ENCODE data around the gene CLC.

Gene CLC

GRCh38 chr19:39759457-39760184, 21.8 kb upstream of the CLC start:
- H3K4me3 ChIP-seq (ENCODE audit: low read depth, low read length) = no peak overlapping the region
- TF ChIP-seq, protein P1, sequence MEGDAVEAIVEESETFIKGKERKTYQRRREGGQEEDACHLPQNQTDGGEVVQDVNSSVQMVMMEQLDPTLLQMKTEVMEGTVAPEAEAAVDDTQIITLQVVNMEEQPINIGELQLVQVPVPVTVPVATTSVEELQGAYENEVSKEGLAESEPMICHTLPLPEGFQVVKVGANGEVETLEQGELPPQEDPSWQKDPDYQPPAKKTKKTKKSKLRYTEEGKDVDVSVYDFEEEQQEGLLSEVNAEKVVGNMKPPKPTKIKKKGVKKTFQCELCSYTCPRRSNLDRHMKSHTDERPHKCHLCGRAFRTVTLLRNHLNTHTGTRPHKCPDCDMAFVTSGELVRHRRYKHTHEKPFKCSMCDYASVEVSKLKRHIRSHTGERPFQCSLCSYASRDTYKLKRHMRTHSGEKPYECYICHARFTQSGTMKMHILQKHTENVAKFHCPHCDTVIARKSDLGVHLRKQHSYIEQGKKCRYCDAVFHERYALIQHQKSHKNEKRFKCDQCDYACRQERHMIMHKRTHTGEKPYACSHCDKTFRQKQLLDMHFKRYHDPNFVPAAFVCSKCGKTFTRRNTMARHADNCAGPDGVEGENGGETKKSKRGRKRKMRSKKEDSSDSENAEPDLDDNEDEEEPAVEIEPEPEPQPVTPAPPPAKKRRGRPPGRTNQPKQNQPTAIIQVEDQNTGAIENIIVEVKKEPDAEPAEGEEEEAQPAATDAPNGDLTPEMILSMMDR (IDR thresholded peaks at IDR 0.05; ENCODE audit: borderline replicate concordance, insufficient read depth, low read depth, low read length) = no peak

- no peak overlapping the region for H3K4me3 ChIP-seq (ENCODE audit: low read depth, low read length)
- TF ChIP-seq, protein P1 (IDR thresholded peaks at IDR 0.05; ENCODE audit: borderline replicate concordance, insufficient read depth, low read depth, low read length) = no peak
Measured at GRCh38 chr19:39754971-39755370, 17.1 kb upstream of the CLC start.

GRCh38 chr19:39754544-39754943, 16.7 kb upstream of the CLC start:
- no peak overlapping the region for H3K4me3 ChIP-seq (ENCODE audit: low read depth, low read length)
- TF ChIP-seq, protein P1 (IDR thresholded peaks at IDR 0.05; ENCODE audit: borderline replicate concordance, insufficient read depth, low read depth, low read length) = no peak

- H3K4me3 ChIP-seq (ENCODE audit: low read depth, low read length) = no peak overlapping the region
- TF ChIP-seq, protein P1 (IDR thresholded peaks at IDR 0.05; ENCODE audit: borderline replicate concordance, insufficient read depth, low read depth, low read length) = no peak
Measured at GRCh38 chr19:39752795-39753194, 15.0 kb upstream of the CLC start.

GRCh38 chr19:39752390-39752789, 14.6 kb upstream of the CLC start:
- TF ChIP-seq, protein P1 (IDR thresholded peaks at IDR 0.05; ENCODE audit: borderline replicate concordance, insufficient read depth, low read depth, low read length) = no peak
- H3K4me3 ChIP-seq (ENCODE audit: low read depth, low read length) = no peak overlapping the region

DNA sequence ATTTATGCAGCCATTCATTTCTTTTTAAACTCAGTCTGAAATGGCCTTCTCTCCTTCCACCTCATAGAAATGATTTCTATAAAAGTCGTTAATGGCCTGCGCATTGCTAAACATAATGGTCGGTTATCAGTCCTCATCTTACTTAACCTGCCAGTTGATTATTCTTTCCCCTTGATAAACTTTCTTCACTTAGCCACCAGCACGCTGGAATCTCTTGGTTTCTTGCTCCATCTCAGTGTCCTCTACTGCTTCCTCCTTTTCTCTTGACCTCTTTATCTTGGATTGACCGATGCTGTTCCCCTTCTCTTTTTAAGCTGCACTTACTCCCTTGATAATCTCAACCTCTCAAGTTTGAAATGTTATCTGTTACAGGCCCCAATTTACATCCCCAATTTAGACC, 12.2 kb upstream of the CLC start:
- TF ChIP-seq, protein P1 (IDR thresholded peaks at IDR 0.05; ENCODE audit: borderline replicate concordance, insufficient read depth, low read depth, low read length) = no peak
- no peak overlapping the region for H3K4me3 ChIP-seq (ENCODE audit: low read depth, low read length)

- no peak overlapping the region for H3K4me3 ChIP-seq (ENCODE audit: low read depth, low read length)
- TF ChIP-seq, protein P1 (IDR thresholded peaks at IDR 0.05; ENCODE audit: borderline replicate concordance, insufficient read depth, low read depth, low read length) = no peak
Measured at GRCh38 chr19:39746836-39747529, 9.2 kb upstream of the CLC start.

All from GM12875 (cell line).